K562 (cell line): ENCODE data around the gene ZMYND15. TPM values are rescaled to one million over a fixed set of nuclear protein-coding genes. Genes with fewer than 3 reads are reported as not detected.

Experiments used
- ARNT ChIP-seq, 2 experiments: fragments of 450-650 bp; IDR thresholded peaks; 2 replicates each; pipeline ENCODE4 v1.6.1; 2016; ENCODE audit warnings: mild to moderate bottlenecking in 1 of 2
- ATF7 ChIP-seq: fragments of 450-650 bp; IDR thresholded peaks from 2 replicates; pipeline ENCODE4 v1.7.1; 2014; ENCODE audit warnings: mild to moderate bottlenecking, moderate library complexity
- BACH1 ChIP-seq: fragments of 200-800 bp; sonication (Bioruptor generic); IDR thresholded peaks from 2 replicates; pipeline ENCODE4 v1.6.1; 2016; ENCODE audit warnings: missing genetic modification characterization, missing compliant biosample characterization
- CBX2 ChIP-seq: fragments of 200-600 bp; sonication (generic); IDR thresholded peaks from one replicate; pipeline ENCODE4 v1.6.1; 2012; ENCODE audit warnings: mild to moderate bottlenecking, low read length, inconsistent platforms; ENCODE audit not compliant: insufficient read depth, poor library complexity, severe bottlenecking
- CTBP1 ChIP-seq: fragments of 450-650 bp; IDR thresholded peaks from 2 replicates; pipeline ENCODE4 v1.6.1; 2016; ENCODE audit warnings: borderline replicate concordance
- EGR1 ChIP-seq: fragments of 450-650 bp; conservative IDR thresholded peaks from 2 replicates; pipeline ENCODE4 v1.6.1; 2017; ENCODE audit warnings: mild to moderate bottlenecking
- ELF2 ChIP-seq: fragments of 250-450 bp; sonication (Bioruptor Pico); IDR thresholded peaks from 2 replicates; pipeline ENCODE4 v1.5.0; 2021; ENCODE audit warnings: mild to moderate bottlenecking
- EP300 ChIP-seq: IDR thresholded peaks from 2 replicates; pipeline ENCODE4 v1.6.1; 2012; ENCODE audit warnings: low read length, improper control_type of control experiment
- EWSR1 ChIP-seq: fragments of 450-650 bp; IDR thresholded peaks from 2 replicates; pipeline ENCODE4 v1.6.1; 2018; ENCODE audit warnings: borderline replicate concordance, mild to moderate bottlenecking, low read depth, moderate library complexity; ENCODE audit not compliant: partially characterized antibody
- FOS ChIP-seq: IDR thresholded peaks from 3 replicates; pipeline ENCODE4 v1.6.1; 2011; ENCODE audit not compliant: insufficient read length; ENCODE audit errors: extremely low read depth
- GTF2E2 ChIP-seq: fragments of 200-800 bp; sonication (Bioruptor generic); IDR thresholded peaks from 2 replicates; pipeline ENCODE4 v1.6.1; 2016; ENCODE audit warnings: missing genetic modification characterization, missing compliant biosample characterization
- HIVEP1 ChIP-seq: fragments of 250-450 bp; sonication (Bioruptor Pico); IDR thresholded peaks from 2 replicates; pipeline ENCODE4 v1.4.0; 2020; ENCODE audit warnings: mild to moderate bottlenecking
- HNRNPK ChIP-seq: fragments of 200-400 bp; formaldehyde crosslinking; IDR thresholded peaks from one replicate; pipeline ENCODE4 v1.6.1; 2018; ENCODE audit warnings: mild to moderate bottlenecking, low read depth, low read length; ENCODE audit not compliant: poor library complexity, severe bottlenecking
- MAZ ChIP-seq, 2 experiments: fragments of 450-650 bp in 1 of 2; sonication (generic) in 1 of 2; formaldehyde crosslinking; IDR thresholded peaks in 1 of 2; conservative IDR thresholded peaks in 1 of 2; 2 replicates each; pipeline versions ENCODE4 v1.4.0 to v1.5.0; 2020; ENCODE audit warnings: mild to moderate bottlenecking in 1 of 2, missing genetic modification reagents in 1 of 2
- MNT ChIP-seq, 2 experiments: fragments of 450-650 bp; conservative IDR thresholded peaks; 2 replicates each; pipeline ENCODE4 v1.6.1; 2017; ENCODE audit warnings: mild to moderate bottlenecking in 2 of 2, moderate library complexity in 2 of 2
- NR2C2 ChIP-seq, 2 experiments: fragments of 200-800 bp in 1 of 2; sonication (Bioruptor generic) in 1 of 2; sonication (generic) in 1 of 2; formaldehyde crosslinking in 1 of 2; IDR thresholded peaks; 2 replicates each; pipeline versions ENCODE4 v1.6.1 to v1.8.0; 2016 to 2022; ENCODE audit warnings: mild to moderate bottlenecking in 1 of 2, missing compliant biosample characterization in 1 of 2, missing genetic modification characterization in 1 of 2, missing genetic modification reagents in 1 of 2
- PRDM10 ChIP-seq: fragments of 450-650 bp; IDR thresholded peaks from 2 replicates; pipeline ENCODE4 v1.6.1; 2018; ENCODE audit not compliant: partially characterized antibody
- PURB ChIP-seq: sonication (generic); formaldehyde crosslinking; IDR thresholded peaks from 2 replicates; pipeline ENCODE4 v1.9.0; 2021; ENCODE audit warnings: low read depth, mild to moderate bottlenecking, missing genetic modification reagents
- SPI1 ChIP-seq: IDR thresholded peaks from 2 replicates; pipeline ENCODE4 v1.6.1; 2011; ENCODE audit warnings: low read depth, low read length, control low read depth, borderline replicate concordance
- TAF1 ChIP-seq: IDR thresholded peaks from 2 replicates; pipeline ENCODE4 v1.6.1; 2011; ENCODE audit warnings: mild to moderate bottlenecking, low read length, moderate library complexity; ENCODE audit not compliant: insufficient read depth, control insufficient read depth, severe bottlenecking; ENCODE audit errors: extremely low read depth
- TFAM ChIP-seq: fragments of 250-450 bp; sonication (Bioruptor Pico); conservative IDR thresholded peaks from 2 replicates; pipeline ENCODE4 v1.5.0; 2021; ENCODE audit warnings: mild to moderate bottlenecking, moderate library complexity
- ZNF316 ChIP-seq: fragments of 450-650 bp; IDR thresholded peaks from 2 replicates; pipeline ENCODE4 v1.6.1; 2016
- ZNF431 ChIP-seq: sonication (generic); formaldehyde crosslinking; IDR thresholded peaks from 2 replicates; pipeline ENCODE4 v1.8.0; 2022; ENCODE audit warnings: mild to moderate bottlenecking, missing genetic modification reagents
- polyA plus RNA-seq, 8 experiments: library from polyadenylated mRNA; depleted of rRNA in 4 of 8; stranded (reverse) in 5 of 8; unstranded in 3 of 8; fragments of >200 nt; fragmentation: Nextera tagmentation in 2 of 8; fragmentation: Illumina TruSeq in 1 of 8; extraction: Ambion mirVana in 2 of 8; extraction: Trizol in 1 of 8; gene quantifications; 2 replicates each; pipeline versions ENCODE4 v1.2.1 to v1.2.3, GENCODE V29; 2011 to 2014; ENCODE audit warnings: inconsistent platforms in 1 of 8, missing spikeins in 1 of 8
- total RNA-seq, 7 experiments: library from RNA; depleted of rRNA in 6 of 7; stranded (reverse); fragments of >200 nt in 6 of 7; fragmentation: Illumina TruSeq in 2 of 7; extraction: Trizol in 2 of 7; gene quantifications; 2 replicates each; pipeline versions ENCODE4 v1.2.1 to v1.2.3, GENCODE V29; 2011 to 2021; ENCODE audit warnings: low replicate concordance in 1 of 7

The ZMYND15 gene
- total and polyA plus RNA-seq, 9 of the 15 experiments (the other 6 are each of a cell fraction or from before 2014, with no cell fraction given), result 0.09 TPM; not detected in 8

GRCh38 chr17:4709794-4710692 is 29.6 kb upstream of the ZMYND15 start, which contains the start of gene ARRB2 (continued):
- no peak for TF ChIP-seq TAF1
- no peak for TF ChIP-seq HIVEP1 (CRISPR knock-in tag)
- TF ChIP-seq NR2C2 (CRISPR knock-in tag; IDR thresholded peaks at IDR 0.05), result no peak
- TF ChIP-seq NR2C2 (tag; IDR thresholded peaks at IDR 0.05), result no peak
- TF ChIP-seq EGR1, result peak; percentile 85
- TF ChIP-seq MNT (conservative IDR thresholded peaks at IDR 0.05), result peak; percentile 88 to 90
- TF ChIP-seq PRDM10, result peak; percentile 56
- peak in 1 of 2 experiments; percentile 73; a peak in 2 of 4 replicates for TF ChIP-seq ARNT (IDR thresholded peaks at IDR 0.05)
- no peak for TF ChIP-seq EWSR1
- no peak for TF ChIP-seq PURB (CRISPR knock-in tag)
- TF ChIP-seq ATF7, result peak; percentile 60; the same call in 1 of the 2 replicates
- TF ChIP-seq GTF2E2, result no peak
- no peak for TF ChIP-seq BACH1 (tag)
- no peak for TF ChIP-seq SPI1
- peak; percentile 91 to 96 for TF ChIP-seq MAZ (CRISPR knock-in tag; conservative IDR thresholded peaks at IDR 0.05 in 1 of 2, IDR thresholded peaks at IDR 0.05 in 1 of 2)
- peak; percentile 20 for TF ChIP-seq HNRNPK
- no peak for TF ChIP-seq CBX2
- no peak for TF ChIP-seq ELF2 (CRISPR knock-in tag)
- TF ChIP-seq TFAM (CRISPR knock-in tag), result no peak
- TF ChIP-seq ZNF431, result peak; percentile 31; the same call in 1 of the 2 replicates
- TF ChIP-seq CTBP1, result peak; percentile 84
- TF ChIP-seq EP300, result 0 out of 2 replicates have a peak, but pooled peaks have one; percentile 4
- peak; percentile 16 for TF ChIP-seq FOS
- TF ChIP-seq ZNF316, result no peak
